ENCODE results near the gene RAD23B.
"Not testable (repeated sequence)": the region's sequence is repeated elsewhere in the genome, so short reads cannot be mapped to it uniquely, and the experiment has no call there.

Gene RAD23B

DNA sequence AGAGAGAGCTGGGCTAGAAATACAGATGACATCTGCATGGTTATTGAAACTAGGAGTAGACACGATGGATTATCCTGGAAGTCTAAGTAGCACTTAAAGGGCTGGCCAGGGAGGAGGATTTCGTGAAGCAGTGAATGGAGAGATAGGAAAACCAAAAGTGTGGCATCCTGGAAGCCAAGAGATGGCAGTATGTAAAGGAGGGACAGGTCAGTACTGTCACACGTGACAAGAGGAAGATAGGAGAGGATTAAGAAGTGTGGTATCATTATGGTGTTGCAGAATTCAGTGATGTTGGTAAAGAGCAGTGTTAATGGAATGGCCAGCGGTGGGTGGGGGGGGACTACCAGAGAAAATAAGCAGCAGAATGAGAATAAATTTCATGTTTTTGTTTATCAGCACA lies 11.7 kb downstream of the RAD23B start:
- FAIRE-seq = no peak

- FAIRE-seq = no peak
These were observed 12.9 kb downstream of the RAD23B start for GRCh38 chr9:107295995-107296394.

DNA sequence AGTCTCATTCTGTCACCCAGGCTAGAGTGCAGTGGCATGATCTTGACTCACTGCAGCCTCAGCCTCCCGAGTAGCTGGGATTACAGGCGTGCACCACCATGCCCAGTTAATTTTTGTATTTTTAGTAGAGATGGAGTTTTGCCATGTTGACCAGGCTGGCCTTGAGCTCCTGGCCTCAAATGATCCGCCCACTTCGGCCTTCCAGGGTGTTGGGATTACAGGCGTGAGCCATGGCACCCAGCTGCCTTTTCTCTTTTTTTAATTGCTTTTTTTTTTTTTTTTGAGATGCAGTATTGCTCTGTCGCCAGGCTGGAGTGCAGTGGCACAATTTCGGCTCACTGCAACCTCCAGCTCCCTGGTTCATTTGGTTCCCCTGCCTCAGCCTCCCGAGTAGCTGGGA lies 13.5 kb downstream of the RAD23B start:
- FAIRE-seq = not testable (repeated sequence)

DNA sequence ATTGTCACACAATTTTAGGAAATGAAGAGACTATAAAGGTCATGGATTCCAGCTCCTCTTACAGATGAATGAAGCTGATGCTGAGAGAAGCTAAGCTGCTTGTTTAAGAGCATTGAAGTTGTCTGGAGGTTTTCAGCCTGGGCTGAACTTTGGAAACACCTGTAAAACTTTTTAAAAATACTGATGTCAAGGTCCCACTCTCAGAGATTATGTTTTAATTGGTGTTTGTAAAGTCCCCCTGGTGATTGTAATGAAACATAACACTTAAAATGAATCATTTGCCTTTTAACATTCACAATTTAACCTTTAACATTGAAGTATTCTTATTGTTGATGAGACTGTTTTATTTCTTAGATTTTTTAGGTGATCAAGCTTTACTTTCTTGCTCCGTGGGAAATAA lies 16.4 kb downstream of the RAD23B start:
- no peak for FAIRE-seq

GRCh38 chr9:107306308-107306707 lies 23.2 kb downstream of the RAD23B start:
- FAIRE-seq = no peak

DNA sequence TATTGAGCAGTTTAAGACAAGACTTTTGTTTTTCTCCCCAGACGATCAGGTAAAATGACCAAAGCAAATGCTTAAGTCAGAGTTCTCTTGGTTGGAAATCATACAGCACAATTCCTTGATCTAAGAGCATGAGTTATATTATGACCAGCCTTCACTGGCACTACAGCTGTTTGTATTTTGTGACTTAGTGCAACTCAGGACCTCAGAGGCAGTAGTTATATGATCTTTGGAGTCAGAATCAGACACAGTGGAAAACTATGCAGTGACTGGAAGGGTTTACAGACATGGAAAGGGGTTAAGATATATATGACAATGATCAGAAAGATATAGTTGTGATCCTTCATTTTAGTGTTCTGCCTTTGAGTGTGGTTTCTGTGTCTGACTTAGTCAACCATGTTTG lies 24.3 kb downstream of the RAD23B start:
- no peak for FAIRE-seq

GRCh38 chr9:107308461-107308860 lies 25.4 kb downstream of the RAD23B start:
- FAIRE-seq = no peak

GRCh38 chr9:107309271-107309670 lies 26.2 kb downstream of the RAD23B start:
- no peak for FAIRE-seq

DNA sequence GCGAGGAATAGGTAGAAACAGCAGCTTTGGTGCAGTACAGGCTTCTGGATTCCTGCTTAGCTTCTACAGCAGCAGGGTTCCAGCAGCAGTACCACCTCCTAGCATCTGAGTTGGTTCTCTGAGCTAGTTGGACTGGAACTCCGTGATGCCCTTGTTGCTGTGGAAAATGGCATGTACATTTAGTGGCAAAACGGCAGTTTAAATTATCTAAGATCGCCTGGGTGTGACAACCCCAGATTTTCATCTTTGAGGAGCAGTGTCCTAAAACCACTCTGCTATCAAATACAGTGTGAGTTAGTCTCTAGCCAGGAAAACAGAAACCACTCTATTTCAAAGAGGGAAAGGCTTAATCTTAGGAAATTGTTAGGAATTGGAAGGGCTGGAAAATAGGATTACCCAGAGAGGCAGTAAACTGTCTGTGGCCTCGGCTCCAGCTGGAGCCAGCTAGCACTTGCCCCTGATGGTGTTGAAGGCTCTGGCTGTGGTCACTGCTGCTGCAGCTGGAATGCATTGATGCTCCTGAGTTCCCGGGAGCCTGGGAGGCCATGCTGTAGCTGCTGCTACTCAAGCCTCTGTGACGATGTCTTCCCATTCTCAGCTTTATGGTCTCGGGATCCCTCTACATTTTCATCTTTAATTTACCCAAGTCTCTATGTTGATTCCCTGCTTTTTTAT lies 29.4 kb downstream of the RAD23B start:
- no peak for FAIRE-seq

DNA sequence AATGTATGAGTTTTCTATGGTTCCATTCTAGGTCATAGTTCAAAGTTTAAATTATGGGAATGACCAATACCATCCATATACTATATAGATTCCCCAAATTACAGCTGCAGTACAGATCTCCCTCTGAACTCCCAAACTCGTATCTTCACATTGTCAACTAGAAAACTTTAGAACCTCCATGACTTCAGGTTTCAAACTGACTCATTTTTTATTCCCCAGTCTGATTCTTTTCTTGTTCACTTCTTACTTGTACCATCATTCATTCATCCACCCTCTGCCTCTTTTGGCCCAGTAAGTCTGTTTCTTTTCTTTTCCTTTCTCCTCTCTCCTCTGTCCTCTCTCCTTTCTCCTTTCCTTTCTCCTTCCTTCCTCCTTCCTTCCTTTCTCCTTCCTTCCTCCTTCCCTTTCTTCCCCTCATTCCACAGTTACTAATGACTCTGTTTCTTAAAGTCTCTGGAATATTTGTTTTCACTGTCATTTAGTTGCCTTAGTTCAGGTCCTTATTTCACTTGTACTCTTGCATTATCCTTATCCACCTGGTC lies 30.5 kb downstream of the RAD23B start:
- no peak for FAIRE-seq

DNA sequence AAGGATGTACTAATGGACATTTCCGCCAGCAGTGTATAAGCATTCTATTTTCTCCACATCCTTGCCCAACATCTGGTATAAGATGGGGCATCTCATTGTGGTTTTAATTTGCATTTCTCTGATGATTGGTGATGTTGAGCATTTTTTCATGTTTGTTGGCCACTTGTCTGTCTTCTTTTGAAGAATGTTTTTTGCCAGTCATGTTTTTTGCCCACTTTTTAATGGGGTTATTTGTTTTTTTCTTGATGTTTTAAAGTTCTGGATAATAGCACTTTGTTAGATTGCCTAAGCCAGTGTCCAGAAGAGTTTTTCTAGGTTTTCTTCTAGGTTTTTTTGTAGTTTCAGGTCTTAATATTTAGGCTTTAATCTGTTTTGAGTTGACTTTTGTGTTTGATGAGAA lies 31.7 kb downstream of the RAD23B start:
- no peak for FAIRE-seq

DNA sequence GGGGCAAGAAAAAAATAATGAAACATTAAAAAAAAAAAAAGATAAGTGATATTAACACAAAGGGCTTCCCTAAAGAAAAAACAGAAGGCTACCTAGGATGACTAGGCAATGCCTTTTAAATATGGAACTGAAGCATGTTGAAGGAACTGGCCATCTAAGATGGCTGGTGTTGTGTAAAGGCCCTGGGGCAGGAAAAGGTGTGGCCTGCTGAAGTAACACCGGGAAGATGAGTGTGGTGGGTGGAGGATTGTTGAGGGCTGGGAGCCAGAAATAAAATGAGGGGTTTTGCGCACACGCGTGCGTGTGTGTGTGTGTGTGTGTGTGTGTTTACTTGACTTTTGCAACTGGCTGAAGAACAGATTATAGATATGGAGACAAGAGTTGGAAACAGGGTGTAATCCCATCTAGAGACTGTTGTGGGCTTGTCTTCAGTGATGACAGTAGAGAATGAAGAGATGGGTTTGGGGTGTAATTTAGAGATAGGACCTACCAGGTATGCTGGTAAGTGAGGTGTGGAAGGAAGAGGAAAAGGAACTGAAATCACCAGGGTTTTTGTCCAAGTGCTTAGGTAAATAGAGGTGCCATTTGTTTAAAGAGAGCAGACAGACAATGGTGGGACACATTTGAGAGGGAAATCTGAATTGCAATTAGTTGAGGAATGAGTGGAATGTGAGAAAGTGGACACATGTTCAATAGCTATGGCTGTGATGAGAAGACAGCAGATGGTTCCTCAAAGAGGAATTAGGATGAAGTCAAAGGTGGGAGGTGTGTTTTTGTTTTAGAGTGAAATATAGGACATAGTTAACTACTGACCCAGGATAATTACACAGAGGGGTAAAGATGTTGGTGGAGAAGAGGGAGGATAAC lies 33.9 kb downstream of the RAD23B start:
- no peak for FAIRE-seq

DNA sequence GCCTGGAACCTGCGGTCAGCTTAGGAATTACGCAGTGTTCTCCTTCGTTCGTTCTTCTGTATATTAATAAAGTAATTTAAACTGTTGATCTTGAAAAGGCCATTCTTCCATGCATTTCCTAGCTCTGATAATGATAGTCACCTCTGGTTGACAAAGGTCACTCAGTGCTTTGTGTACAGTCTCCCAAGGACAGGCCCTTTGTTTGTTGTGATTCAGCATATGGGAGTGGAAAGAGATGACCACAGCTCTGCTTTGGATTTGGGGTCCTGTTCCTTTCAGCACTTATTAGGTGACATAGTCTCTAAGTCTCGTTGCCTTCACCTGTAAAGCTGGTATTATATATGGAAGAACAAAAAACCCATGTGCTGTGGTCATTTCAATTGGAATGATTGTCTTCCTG lies 39.6 kb downstream of the RAD23B start:
- no peak for FAIRE-seq

DNA sequence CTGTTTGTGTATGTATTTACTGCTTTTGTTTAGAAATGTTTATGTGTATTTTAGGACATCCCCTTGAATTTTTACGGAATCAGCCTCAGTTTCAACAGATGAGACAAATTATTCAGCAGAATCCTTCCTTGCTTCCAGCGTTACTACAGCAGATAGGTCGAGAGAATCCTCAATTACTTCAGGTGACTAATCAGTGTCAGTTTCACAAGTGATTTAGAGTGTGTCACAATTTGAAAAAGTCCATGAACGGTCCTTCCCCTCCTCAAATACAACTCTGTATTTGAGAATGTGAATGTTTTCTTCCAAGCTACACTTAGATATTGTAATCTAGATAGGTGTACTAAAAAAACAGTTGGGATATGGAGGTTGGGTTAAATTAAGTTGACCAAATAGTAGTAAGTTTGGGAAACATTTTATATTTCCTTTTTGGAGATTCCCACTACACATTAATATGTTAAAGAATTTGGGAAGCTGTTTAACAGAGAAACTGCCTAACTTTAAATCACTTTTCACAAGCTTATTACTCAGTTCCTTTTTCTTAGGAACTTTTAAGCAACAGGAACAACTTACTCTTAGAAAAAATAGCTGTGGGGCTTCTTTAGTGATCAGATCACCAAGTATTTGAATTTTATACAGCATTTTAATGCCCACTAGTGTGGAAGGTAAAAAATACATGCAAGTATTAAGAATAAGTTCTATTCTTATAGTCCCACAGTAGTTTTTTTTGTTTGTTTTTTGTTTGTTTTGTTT lies 40.9 kb downstream of the RAD23B start:
- no peak for FAIRE-seq

- FAIRE-seq = no peak
These were observed 42.8 kb downstream of the RAD23B start for GRCh38 chr9:107325842-107326241.

GRCh38 chr9:107328510-107328909 lies 45.4 kb downstream of the RAD23B start:
- no peak for FAIRE-seq

DNA sequence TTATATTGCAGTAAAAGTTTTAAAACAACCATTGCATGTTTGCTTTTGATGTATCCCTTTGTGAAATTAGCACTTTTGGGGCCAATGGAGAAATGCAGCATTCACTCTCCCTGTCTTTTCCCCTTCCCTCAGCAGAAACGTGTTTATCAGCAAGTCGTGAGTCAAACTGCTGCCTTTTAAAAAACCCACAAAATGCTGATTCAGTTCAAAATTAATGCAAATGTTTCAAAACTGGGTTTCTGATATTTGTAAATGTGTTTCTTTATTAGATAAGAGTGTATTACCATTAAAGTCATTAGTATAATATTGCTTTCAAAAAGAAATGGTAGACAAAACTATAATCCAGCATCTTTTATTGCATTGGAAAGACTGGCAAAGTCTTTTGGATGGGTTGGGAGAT lies 47.3 kb downstream of the RAD23B start:
- FAIRE-seq = no peak

DNA sequence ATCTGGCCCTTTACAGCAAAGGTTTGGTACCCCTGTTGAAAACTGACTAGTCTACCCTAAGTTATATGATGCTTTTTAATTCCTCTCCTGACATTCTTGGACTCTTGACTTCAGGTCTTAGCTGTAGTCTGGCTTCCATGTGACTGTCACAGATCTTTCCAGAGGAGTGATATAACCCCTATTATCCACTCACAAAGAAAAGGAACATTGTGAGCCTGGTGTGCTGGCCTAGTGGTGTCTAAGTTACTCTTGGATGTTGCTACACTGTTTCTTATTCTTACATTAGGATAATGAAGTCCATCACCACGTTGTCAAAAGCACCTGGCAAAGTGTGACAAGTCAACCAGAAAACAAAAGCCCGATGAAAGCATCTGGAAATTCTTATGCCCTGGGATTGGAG lies 49.8 kb downstream of the RAD23B start:
- FAIRE-seq = no peak

DNA sequence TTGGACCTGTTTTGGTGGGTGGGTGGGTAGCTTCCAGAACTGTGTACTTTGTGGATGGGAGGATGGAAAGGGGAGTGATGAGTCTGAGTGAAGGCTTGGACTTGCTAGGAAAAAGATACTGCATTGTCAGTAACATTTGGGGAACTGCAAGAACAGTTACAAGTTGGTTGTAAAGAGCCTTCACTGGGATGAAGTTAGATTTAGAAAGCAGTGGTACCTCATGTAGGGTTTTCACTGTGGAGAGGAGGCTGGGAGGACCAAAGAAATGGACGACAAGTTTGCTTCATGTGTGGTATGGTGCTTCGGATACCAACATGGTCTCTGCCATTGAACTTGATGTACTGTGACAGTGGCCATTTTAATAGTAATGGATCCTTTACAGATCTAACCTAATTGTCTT lies 50.3 kb downstream of the RAD23B start:
- FAIRE-seq = no peak

DNA sequence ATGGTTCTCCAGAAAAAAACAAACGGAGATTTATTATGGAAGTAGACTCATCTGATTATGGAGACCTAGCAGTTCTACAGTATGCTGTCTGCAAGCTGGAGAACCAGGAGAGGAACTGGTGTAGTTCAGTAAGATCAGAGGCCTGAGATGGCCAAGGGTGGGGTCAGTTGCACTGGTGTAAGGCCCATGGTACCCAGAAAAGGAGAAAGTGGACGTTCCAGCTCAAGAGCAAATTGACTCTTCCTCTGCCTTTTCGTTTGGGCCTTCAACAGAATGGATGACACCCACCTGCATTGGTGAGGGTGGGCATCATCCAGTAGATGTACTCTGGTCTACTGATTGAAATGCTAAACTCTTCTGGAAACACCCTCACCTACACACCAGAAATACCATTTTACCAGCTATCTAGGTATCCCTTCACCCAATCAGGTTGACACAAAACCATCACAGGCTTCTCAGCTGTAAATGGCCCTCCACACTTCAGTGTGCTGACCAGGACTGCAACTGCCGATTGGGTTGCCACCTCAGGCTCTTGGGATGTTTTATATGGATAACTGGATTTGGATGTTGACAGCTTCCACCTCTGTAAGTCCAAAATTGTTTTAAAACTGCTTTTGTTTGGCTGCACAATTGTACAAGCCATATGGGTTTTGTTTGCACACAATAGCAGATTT lies 51.2 kb downstream of the RAD23B start:
- no peak for FAIRE-seq

- no peak for FAIRE-seq
These were observed 52.3 kb downstream of the RAD23B start for GRCh38 chr9:107335331-107335730.

DNA sequence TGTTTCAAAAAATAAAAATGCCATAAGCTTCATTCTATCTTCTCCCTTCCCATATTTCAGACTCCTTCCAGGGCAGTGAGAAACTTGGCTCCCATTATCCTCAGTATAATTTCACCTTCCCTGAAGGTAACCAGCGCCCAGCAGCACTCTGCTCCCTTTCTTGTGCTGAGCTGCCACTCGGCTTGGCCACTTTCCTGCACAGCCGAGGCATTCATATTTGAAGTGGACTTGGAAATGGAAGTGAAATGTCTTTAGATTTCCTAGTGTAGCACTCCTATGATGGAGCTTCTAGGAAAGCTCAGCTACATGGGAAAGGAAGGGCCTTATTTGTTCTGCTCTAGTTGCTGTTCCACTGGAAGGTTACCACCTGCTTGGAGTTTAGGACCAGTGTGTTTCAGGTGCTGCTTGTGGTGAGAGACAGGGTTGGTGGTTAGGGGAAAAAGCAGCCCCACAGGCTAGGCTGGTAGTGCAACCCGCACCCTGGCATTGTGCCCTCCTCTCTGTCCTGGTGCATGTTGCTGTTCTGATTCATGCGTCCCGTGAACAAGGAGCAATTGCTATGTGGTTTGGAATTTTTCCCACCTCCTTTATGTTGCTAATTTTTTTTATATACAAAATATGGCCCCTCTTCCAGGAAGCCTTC lies 53.8 kb downstream of the RAD23B start:
- no peak for FAIRE-seq

Data from TTC549 (cell line).